Glomerular visceral epithelial cell (primary cell): Measurements from ENCODE around the gene FAM180B.

Experiments
- DNase-seq: peaks from one replicate; pipeline ENCODE4 v3.0.0-alpha.2; 2016; ENCODE audit errors: extremely low spot score

The FAM180B gene

DNA sequence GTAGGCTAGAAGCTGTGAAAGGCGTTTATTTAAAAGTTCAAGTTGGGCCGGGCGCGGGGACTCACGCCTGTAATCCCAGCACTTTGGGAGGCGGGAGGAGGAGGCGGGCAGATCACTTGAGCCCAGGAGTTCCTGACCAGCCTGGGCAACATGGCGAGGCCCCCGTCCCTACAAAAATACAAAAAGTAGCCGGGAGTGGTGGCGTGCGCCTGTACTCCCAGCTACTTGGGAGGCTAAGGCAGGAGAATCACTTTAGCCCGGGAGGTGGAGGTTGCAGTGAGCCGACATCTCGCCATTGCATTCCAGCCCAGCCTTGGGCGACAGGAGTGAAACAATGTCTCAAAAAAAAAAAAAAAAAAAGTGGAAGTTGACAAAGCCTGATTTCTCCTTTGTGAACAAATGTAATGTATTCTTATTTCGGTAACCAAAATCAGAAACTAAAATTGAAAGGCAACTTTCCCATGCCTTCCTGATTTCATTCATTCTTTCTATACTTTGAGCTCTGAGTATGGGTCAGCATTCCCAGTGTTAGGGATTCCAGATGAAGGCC, 20.3 kb upstream of the FAM180B start:
- no peak for DNase-seq

DNA sequence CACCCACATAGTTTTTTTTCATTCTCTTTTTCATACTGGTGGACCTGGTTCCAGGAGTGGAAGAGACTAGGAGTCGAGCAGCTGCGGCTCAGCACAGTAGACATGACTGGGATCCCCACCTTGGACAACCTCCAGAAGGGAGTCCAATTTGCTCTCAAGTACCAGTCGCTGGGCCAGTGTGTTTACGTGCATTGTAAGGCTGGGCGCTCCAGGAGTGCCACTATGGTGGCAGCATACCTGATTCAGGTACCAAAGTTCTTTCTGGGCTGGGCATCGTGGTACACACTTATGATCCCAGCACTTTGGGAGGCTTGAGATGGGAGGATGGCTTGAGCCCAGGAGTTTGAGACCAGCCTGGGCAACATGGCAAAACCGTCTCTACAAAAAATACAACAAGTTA, 16.8 kb upstream of the FAM180B start:
- DNase-seq: no peak

DNA sequence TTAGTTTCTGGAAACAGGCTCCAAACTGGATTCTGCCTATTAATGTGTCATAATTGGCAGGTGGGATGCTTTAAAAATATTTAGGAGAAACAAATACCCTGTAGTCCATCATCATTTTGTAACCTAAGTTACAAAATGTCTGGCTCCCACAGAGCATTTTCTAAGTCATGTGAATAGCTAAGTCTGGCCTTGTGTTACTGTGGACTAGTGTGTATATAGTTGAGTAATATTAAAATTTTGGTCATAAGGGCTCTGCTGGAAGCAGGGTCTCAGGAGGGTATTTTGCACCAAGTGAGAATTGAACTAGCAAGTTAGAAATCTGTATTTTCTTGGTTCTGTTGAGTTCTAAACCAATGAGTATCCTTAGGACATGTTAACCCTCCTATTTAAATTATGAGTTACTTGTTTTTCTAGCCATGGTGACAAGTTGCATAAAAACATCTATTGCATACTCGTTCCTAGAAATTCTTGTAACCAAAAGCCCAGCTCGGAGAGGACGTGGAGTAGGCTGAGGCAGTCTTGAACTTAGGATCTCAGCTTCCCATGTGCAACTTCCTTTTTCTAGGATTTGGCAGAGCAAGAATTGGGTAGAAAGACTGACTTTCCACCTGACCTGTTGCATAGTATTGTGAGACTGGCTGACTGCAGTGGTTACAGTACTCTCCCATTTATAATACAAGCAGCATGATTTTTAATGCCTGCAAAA, 15.7 kb upstream of the FAM180B start:
- DNase-seq: no peak

DNA sequence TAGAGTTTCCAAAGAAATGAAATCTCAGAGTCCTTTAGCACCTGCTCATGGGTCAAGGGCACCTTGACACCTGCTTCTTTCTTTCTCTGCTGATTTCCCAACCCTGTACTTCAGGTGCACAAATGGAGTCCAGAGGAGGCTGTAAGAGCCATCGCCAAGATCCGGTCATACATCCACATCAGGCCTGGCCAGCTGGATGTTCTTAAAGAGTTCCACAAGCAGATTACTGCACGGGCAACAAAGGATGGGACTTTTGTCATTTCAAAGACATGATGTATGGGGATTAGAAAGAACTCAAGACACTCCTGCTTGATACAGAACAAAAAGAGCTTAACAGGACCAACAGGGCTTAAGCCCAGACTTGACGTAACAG, 15.1 kb upstream of the FAM180B start:
- DNase-seq: no peak

DNA sequence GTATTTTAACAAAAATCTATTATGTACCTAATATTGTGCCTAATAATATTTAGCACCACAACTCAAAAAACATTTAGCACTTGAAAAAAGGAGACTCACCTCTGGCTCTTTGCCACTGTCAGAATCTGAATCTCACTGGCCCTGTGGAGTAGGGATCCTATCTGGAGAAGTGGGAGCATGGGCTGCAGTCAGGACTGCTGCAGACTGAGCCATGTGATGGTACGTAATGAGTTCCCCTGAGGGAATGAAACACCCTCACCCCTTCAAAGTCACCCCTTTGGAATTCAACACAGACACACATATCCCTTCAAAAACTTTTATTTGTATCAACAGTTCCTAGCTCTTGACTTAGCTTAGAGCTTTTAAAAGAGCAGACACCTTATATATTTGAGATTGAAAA, 14.6 kb upstream of the FAM180B start:
- DNase-seq: no peak

DNA sequence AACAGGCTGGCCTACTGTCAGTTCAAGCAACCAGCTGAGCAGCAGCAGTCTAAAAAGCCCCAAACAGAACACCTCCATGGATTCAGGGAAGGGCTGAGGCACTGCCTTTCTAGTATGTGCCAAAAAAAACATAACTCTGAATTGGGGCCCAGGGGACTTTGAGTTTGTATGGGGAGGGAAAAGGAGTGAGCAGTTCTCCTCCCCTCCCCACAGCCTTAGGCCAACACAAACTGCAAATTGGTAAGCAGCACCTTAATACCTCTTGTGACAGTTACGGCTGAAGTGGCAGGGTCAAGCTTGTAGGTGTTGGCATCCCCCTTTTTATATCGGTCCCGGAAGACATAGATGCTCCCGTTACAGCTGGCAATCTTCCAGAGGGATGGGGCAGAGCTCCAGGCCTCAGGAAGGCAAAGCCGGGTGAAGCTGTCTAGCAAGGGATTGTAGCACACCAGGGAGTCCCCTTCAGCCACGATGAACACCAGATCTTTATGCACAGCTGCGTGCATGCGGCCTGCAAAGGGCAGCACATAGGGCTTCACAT, 13.7 kb upstream of the FAM180B start:
- no peak for DNase-seq

DNA sequence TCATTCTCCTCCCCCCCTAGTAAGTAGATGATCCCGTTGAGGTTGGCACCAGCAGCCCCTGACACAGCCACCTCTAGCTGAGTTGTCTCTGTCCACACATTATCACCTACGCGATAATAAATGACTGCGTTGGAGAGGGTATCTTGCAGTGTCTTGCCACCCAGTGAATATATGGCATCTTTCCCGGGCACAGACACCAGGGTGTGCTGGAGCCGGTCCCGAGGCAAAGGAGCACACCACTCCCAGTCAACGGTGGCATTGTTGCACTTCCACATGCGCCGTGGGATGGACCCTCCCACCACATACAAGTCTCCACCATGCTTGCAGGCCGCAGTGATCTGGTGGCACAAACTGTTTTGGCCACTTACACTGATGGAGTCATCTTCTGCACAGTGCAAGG, 13.2 kb upstream of the FAM180B start:
- DNase-seq: no peak

DNA sequence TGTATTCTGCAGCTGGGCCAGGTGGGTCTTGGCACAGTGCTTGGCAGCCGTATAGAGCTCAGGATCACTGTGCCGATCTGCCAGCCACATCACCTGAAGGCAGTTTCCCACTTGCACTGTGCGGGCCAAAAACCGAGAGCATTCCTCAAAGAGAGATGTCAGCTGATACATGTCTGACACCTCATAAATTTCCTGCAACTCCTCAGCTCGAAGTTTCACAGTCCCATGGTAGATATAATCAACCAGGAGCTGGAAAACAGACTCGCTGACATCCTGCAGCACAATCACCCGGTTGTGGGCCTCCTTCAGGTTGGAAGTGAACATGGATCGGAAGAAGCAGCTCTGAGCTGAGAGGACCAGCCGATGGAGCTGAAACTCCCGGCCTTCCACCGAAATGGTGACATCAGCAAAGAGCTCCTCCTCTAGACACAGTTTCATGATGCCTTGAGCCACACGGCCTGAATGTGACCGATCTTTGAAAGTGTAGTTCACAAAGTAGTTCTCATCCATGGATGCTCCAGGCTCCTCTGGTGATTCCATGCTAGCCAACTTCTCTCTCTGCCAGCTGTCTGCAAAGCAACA, 8.9 kb upstream of the FAM180B start:
- no peak for DNase-seq

DNA sequence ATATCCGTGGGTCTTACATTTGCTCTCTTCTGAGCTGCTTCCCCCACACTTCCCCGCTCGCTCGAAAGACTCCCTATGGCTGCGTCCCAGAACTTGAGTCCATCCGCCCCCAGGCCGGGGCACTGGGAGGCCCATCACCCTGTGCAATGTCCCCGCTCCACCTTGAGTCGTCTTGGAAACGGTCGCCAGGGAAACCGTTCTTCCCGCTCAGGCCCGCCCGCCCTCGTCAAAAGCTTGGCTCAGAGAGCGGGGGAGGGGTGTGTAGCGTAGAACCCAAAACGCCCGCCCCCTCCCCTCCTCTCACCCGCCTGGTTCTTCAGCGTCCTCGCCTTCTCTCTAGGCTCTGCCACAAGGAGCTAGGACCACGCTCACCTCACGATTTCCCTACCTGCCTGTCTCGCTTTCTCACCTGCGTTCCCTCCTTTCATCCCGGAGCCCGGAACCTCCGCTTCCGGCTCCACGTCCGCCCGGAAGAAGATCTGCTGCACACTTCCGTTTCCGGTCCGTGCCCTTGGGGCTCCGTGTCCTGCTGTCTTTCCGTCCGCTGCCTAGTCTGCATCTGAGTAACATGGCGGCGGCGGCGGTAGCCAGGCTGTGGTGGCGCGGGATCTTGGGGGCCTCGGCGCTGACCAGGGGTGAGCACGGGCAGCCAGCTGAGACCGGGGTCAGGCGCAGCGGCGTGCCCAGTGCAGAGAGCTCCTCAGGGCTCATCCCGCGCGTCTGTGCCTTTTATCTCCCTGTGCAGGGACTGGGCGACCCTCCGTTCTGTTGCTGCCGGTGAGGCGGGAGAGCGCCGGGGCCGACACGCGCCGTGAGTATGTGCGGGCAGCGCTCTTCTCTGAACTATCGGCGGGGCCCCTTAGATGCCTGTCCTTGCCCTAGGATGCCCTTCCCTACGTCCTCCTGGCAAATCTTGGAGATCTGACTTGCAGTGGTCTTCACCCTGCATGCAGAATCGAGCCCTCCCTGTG, 7.7 kb upstream of the FAM180B start, which contains the start of the genes KBTBD4 and NDUFS3:
Gene KBTBD4 (minus strand): TSS at position 447 of the 971 bp plus-strand sequence. CDS start 19 bp downstream, at position 428.
Gene NDUFS3 (plus strand): TSS at position 551 of the 971 bp plus-strand sequence. CDS start 18 bp downstream, at position 569.
- DNase-seq: peak; percentile 84

DNA sequence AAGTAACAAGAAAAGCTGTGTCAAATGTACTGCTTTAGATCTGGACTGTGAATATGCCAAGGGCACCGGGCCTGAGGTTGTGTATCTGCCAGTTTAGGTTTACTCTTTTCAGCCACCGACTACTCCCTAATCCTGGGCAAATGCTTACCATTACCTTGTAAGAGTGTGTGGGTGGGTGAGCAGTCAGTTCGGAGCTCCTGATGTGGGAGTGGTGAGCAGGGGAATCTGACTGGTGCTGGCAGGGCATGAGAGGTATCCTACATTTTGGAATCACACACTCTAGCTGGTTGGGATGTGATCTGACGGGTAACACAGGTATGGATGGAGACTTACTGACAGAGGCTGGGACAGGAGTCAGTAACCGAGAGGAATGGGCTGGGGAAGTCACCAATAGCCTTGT, 2.6 kb upstream of the FAM180B start:
- no peak for DNase-seq

DNA sequence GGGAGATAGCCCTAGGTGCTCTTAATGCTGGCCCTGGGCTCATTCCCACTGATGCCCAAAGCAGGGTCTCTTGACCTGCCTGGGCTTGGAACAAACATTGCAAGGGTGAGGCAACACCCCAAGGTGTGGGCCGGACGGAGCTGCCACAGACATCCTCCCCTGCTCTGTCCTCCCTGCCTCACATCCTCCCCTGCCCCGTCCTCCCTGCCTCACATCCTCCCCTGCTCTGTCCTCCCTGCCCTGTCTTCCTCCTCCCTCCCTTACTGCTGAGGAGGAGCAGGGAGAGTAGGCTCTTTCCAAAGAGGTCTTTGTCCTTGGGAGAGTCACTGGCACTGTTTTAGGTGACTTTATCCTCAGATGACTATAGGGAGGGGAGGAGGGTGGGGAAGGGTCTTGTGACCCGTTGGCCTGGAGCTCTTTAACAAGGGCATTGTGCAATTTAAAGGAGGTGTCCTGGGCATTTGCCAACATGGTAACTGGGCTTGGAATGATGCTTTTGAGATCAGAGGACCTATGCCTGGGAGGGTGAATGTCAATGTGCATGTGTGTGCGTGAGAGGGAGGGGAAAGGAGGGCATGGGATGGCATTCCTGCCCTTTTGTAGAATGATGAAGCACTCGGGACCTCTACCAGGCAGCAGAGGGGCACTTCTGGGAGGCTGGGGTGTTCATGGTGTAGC, 700 bp downstream of the FAM180B start:
- DNase-seq: no peak

DNA sequence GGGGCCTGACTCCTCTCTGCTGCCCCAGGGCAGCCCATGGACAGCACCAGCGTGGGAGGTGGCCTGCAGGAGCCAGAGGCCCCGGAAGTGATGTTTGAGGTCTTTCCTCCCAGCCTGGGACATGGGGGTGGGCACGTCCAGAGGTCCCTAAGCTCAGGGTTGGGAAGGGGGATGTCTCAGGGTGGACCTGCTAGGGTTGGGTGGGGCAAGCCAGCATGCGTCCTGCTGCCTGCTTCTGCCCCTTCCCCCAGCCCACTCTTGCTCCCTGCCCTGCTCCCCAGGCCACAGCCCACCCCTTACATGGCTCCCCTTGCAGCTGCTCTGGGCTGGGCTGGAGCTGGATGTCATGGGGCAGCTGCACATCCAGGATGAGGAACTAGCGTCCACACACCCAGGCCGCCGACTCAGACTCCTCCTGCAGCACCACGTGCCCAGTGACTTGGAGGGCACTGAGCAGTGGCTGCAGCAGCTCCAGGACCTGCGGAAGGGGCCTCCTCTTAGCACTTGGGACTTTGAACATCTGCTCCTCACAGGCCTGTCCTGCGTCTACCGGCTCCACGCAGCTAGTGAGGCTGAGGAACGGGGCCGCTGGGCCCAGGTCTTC, 1.3 kb downstream of the FAM180B start:
- DNase-seq: no peak

DNA sequence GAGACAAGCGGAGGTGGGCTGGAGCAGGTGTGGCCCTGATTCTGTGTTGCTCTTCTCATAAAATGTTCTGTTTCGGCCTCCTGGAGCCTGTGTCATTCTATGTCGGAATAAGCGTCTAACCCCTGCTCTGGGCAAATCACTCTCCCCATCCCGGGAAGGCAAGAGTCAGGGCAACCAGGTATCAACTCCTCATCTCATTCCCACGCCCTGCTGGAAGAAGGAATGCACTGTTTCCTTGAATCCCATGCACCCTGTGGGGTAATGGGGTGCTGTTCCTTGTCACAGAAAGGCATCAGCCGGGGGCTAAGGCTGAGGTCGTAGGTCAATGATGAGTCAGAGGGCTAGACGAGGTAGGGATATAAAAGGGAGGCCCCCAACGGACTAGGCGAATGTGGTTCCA, 2.6 kb downstream of the FAM180B start:
- no peak for DNase-seq

DNA sequence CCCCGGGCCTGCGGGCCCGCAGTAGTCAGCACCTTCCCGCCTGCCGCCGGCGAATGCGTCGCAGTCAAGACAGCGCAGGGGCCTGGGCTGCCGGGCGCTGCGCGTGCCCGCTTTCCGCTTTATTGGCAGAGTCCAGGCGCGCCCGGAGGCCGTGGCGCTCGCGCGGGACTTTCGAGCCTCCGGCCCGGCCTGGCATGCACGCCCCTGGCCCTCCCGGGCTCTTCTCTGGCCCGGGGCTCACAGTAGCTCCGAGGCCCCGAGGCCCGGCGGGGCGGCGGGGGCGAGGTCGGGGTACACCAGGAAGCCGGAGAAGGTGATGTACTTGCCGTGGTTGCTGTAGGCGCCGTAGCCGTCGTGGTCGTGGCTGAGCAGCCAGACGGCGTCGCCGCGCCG, 3.1 kb downstream of the FAM180B start:
- DNase-seq: no peak

DNA sequence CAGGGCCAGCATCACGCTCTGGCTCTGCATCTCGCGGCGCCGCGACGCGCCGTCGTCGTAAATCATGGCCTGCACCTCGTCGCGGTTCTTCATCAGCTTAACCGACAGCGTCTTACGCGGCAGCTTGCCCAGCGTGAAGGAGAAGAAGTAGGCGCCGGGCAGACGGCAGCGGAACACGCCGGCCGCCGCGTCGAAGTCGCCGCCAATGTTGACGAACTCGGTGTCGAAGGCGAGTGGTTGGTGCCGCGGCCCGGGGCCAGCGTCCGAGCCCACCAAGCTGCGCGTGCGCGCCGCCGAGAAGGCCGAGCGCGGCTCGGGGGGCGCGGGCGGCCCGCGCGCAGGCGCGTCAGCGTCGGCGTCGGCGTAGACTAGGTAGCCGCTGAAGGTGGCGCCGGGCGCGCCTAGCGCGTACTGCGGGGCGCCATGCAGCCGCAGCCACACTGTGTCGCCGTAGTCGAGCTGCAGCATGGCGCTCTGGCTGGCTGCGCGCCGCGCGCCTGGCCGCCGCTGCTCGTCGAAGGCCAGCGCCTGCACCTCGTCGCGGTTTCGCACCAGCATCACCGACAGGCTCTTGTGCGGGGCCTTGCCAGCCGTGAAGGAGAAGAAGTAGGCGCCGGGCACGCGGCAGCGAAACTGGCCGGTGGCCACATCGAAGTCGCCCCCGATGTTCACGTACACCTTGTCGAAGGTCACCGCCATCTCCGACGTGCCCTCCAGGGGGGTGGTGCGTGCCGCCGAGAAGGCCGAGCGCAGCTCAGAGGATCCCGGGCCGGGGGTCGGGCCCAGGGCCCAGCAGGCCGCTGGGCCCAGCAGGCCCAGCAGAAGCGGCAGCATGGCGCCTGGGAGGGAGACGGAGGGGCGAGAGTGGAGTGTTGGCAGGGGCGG, 3.7 kb downstream of the FAM180B start:
- no peak for DNase-seq

DNA sequence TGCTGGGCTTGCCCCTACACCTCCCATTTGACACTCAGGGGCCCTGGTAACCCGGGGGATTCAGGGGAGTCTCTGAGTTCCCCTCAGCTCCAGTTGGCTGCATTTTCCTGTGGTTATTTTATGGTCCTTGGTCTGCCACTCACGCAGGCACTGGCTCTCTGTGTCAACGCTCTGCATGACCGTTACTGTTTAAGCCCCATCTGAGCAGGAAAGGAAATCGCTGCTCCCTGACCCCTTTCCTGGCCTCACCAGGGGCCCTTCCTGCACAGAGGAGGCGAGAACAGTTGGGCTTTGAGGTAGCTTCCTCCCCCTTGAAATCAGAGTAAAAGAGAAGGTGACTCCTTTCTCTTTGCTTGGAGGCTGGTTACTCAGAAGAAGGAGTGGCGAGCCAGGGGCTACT, 5.3 kb downstream of the FAM180B start:
- DNase-seq: no peak

DNA sequence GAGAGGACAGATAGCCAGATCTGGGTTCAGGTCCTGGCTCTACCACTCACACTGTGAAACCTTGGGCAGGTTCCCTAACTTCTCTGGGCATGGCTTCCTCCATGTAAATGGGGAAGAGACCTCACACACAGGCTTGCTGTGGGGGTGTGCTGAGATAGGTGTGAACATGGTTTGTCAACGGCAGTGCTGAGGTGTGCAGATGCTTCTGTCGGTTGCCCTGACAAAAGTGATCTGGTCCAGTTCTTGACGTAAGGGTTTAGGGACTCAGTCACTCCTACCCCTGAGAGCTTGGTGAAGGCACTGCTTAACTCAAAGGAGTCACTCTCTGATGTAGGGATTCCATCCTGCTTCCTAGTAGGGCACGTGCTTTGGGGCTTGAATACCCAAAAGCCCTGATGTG, 5.8 kb downstream of the FAM180B start:
- no peak for DNase-seq

DNA sequence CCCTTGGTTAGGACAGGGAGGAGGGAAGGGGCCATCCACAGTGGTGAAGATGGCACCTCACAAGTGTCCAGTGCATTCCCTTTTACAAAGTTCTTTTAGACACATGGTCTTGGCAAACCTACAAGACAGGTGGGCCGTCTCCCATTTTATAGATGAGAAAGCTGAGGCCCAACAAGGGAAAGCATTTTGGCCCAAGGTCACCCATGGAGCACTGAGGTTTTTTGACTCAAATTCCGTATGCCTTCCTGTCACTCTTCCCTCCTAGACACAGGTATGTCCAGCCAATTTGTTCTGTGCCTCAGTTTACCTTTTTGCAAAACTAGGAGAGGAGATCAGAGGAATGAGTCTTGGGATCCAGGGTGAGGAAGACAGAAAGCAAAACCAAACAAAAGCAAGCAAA, 6.5 kb downstream of the FAM180B start:
- DNase-seq: no peak

DNA sequence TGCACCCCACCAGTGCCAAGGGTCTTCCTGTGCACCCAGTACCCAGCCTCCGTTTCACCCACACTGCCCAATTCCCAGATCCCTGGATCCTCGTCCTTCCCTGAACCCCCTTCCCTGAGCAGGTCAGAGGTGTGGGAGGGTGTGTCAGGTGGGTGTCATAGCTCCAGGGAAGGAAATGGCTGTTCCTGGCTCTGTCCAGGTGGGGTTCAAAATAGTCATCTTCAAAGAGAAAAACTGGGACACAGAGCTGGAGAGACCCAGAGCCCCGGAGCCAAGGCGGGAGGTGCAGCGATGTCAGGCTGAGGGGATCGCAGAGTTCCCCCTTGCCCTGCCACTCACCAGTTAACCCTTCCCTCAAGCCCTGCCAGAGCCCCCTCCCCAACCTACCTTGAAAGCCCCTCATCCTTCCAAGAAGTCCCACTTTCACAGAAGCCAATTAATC, 7.0 kb downstream of the FAM180B start:
- DNase-seq: no peak
